ENCODE data around the gene MYO5C.

Gene MYO5C

GRCh38 chr15:52184721-52185120, 110.9 kb downstream of the MYO5C start:
- no peak overlapping the region for H3K27ac ChIP-seq
- TF ChIP-seq, protein P1, sequence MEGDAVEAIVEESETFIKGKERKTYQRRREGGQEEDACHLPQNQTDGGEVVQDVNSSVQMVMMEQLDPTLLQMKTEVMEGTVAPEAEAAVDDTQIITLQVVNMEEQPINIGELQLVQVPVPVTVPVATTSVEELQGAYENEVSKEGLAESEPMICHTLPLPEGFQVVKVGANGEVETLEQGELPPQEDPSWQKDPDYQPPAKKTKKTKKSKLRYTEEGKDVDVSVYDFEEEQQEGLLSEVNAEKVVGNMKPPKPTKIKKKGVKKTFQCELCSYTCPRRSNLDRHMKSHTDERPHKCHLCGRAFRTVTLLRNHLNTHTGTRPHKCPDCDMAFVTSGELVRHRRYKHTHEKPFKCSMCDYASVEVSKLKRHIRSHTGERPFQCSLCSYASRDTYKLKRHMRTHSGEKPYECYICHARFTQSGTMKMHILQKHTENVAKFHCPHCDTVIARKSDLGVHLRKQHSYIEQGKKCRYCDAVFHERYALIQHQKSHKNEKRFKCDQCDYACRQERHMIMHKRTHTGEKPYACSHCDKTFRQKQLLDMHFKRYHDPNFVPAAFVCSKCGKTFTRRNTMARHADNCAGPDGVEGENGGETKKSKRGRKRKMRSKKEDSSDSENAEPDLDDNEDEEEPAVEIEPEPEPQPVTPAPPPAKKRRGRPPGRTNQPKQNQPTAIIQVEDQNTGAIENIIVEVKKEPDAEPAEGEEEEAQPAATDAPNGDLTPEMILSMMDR (IDR thresholded peaks at IDR 0.05) = no peak
- H3K4me3 ChIP-seq (ENCODE audit: low read depth in 1 of 2, low read length in 1 of 2) = no peak overlapping the region
- H3K9me3 ChIP-seq = no peaks in the 10 kb centered on the region
- peaks cover 34% of the 10 kb centered on the region for H3K27me3 ChIP-seq
- H3K4me1 ChIP-seq (ENCODE audit: control insufficient read depth in 1 of 2, insufficient read depth in 1 of 2, low read depth in 1 of 2, low read length in 1 of 2) = peaks cover 9 to 10% of the 10 kb centered on the region in 2 experiments
- H3K36me3 ChIP-seq = no peaks in the 10 kb centered on the region

DNA sequence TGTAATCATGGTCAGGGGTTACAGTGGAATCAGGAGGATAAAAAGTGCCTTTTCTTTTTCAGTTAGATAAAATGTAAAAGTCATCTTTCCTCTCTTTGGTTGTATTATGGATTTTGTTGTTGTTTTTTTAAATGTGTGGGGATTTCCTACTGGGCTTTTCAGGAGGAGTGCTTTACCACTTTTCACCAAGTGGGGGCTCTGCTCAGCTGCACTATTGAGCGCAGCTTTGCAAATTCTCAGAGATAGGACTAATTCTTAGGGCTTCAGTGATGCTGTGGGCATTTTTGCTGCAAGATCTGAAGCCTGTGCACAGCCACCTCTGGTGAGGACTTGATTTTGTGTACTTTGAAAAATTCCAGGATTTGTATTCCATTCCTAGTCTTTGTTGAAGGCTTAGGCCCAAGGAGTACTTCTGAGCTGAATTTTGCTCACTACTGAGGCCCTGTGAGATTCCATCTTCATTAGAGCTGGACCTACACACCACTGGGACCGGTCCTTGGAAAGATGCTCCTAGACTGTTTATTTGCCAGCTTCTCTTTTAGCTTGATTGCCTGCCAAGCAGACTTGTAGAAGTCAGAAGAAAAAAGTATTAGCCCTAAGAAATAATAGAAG, 111.9 kb downstream of the MYO5C start:
- Histone ChIP-seq H3K4me3 (ENCODE audit: low read depth in 1 of 2, low read length in 1 of 2) (no peak overlapping the region), H3K27me3 (peaks cover 44% of the 10 kb centered on the region), H3K4me1 (ENCODE audit: control insufficient read depth in 1 of 2, insufficient read depth in 1 of 2, low read depth in 1 of 2, low read length in 1 of 2) (peaks cover 16 to 17% of the 10 kb centered on the region in 2 experiments), H3K9me3 (no peaks in the 10 kb centered on the region), H3K27ac (no peak overlapping the region), H3K36me3 (no peaks in the 10 kb centered on the region)
- TF ChIP-seq, protein P1 (IDR thresholded peaks at IDR 0.05) = no peak

DNA sequence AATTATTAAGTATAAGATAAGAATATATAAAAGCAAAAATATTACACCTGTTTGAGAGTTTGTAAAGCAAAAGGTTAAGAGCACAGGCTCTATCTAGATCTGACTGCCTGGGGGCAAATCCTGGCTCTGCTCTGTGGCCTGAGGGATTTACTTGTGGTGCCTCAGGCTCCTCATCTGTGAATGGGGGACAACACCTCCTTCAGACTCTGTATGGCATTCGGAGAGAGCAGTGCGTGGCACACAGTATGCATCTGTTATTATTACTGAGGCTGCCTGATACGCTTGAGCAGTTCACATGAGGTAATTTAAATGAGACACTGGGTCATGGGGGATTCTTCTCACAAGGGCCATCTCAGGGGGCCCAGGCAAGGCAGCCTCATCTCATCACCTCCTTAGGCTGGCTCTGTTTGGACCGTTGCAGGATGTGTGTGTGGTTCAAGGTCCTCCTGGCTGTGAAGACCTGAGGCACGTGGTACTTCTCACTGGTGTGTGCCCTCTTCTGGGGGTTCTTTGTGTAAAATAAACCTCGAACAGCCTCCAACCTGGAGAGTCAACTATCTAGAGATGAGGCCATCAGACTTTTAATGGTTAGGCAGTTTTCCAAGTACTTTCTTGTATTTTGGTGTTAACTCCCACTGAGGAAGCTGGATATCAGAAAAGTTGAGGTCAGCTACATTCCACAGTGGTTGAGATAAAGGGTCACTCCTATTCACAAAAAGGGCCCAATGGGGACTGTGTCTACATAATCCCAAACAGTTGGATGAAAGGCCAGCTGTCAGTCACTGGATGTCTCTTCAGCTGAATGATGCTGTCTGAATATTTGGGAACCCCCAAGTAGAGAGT, 113.4 kb downstream of the MYO5C start:
- peaks cover 60% of the 10 kb centered on the region for H3K27me3 ChIP-seq
- no peaks in the 10 kb centered on the region for H3K9me3 ChIP-seq
- H3K36me3 ChIP-seq = no peaks in the 10 kb centered on the region
- TF ChIP-seq, protein P1 (IDR thresholded peaks at IDR 0.05) = no peak
- peaks cover 16 to 18% of the 10 kb centered on the region in 2 experiments for H3K4me1 ChIP-seq (ENCODE audit: control insufficient read depth in 1 of 2, insufficient read depth in 1 of 2, low read depth in 1 of 2, low read length in 1 of 2)
- no peak overlapping the region for H3K4me3 ChIP-seq (ENCODE audit: low read depth in 1 of 2, low read length in 1 of 2)
- H3K27ac ChIP-seq = no peak overlapping the region

DNA sequence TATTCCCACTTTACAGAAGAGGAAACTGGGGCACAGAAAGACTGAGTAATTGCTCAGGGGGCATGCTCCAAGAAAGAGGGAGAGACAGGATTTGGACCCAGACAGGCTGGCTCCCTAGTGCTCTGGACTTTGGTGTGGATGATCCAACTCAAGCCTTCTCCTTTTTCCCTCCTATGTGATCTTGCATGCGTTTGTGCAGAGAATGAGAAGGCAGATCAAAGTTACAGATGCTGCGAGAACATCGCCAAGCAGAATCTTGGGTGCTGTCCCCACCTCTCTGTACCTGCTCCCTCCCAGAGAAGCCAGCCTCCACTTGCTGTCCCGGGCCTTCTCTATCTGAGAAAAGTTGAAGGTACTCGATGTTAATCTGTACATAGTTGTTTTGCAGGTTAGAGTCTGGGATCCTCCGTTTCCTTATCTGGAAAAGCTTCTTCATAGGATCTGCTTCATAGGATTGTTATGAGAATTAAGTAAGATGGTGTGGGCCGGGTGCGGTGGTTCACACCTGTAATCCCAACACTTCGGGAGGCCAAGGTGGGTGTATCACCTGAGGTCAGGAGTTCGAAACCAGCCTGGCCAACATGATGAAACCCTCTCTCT, 114.7 kb downstream of the MYO5C start:
- Histone ChIP-seq H3K27ac (no peak overlapping the region), H3K9me3 (no peaks in the 10 kb centered on the region), H3K36me3 (no peaks in the 10 kb centered on the region), H3K4me3 (ENCODE audit: low read depth in 1 of 2, low read length in 1 of 2) (peak overlapping the region in 1 of 2 experiments; percentile 71), H3K27me3 (peaks cover 71% of the 10 kb centered on the region), H3K4me1 (ENCODE audit: control insufficient read depth in 1 of 2, insufficient read depth in 1 of 2, low read depth in 1 of 2, low read length in 1 of 2) (peaks cover 16 to 18% of the 10 kb centered on the region in 2 experiments)
- TF ChIP-seq, protein P1 (IDR thresholded peaks at IDR 0.05) = no peak

- Histone ChIP-seq H3K27ac (no peak overlapping the region), H3K9me3 (no peaks in the 10 kb centered on the region), H3K4me3 (ENCODE audit: low read depth in 1 of 2, low read length in 1 of 2) (peak overlapping the region; percentile 62 to 71), H3K36me3 (no peaks in the 10 kb centered on the region), H3K27me3 (peaks cover 73% of the 10 kb centered on the region), H3K4me1 (ENCODE audit: control insufficient read depth in 1 of 2, insufficient read depth in 1 of 2, low read depth in 1 of 2, low read length in 1 of 2) (peaks cover 16 to 18% of the 10 kb centered on the region in 2 experiments)
- TF ChIP-seq, protein P1 (IDR thresholded peaks at IDR 0.05) = no peak
Observed at GRCh38 chr15:52180196-52180835, 115.3 kb downstream of the MYO5C start.
